NB4 (cell line): ENCODE results near the gene GCNT4.

Experiments used
- CTCF ChIP-seq: IDR thresholded peaks from one replicate; pipeline ENCODE4 v1.5.1; 2012; ENCODE audit warnings: low read depth, low read length
- MAX ChIP-seq: IDR thresholded peaks from 2 replicates; pipeline ENCODE4 v1.6.1; 2011; ENCODE audit warnings: low read depth, low read length
- MYC ChIP-seq: IDR thresholded peaks from 2 replicates; pipeline ENCODE4 v1.6.1; 2011; ENCODE audit warnings: low read depth, low read length
- POLR2A ChIP-seq: IDR thresholded peaks from 2 replicates; pipeline ENCODE4 v1.6.1; 2011; ENCODE audit warnings: mild to moderate bottlenecking; ENCODE audit not compliant: insufficient read length; ENCODE audit errors: extremely low read depth

DNA sequence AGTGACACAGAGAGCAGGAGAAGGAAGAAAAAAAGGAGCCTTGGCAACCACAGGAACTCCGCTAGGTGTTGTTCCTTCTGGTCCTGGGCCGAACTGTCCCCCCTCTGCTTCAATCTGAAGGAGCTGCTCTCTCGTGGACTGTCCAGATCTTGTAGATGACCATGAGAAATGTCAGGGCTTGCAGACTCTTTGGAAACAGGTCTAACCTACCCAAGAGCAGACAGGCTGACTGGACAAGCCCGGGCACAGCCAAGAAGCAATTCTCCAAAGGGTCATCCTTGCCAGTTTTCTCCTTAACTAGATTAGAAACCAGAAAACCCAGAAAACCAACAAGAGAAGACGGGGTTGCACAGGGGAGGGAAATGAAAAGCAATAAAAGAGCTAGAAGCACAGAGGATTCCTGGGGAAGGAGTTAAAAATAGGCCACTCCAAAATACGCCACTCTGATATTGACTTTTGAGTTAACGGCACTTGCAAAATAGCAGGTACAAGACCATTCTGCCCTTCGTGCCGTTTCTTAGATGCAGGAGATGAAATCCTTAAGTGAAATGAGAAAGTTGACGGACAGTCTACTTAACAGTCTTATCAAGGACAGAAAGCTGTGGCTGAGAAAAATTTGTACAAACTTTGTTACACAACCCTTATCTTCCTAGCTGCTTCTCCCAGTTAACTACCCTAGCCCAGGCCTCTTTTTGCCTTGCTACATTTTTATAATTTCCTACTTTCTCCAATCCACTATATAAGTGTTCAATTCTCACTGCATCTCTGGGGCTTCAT is 5.8 kb downstream of the GCNT4 start:
- no peak for TF ChIP-seq CTCF
- TF ChIP-seq POLR2A = no peak
- TF ChIP-seq MAX = no peak
- no peak for TF ChIP-seq MYC
